Fibroblast of lung (primary cell): ENCODE measurements around the gene C16orf74. TPM values are rescaled to one million over a fixed set of nuclear protein-coding genes. Genes with fewer than 3 reads are reported as not detected.

Experiments used
- DNase-seq, 2 donors: peaks; one replicate each; pipeline versions ENCODE4 v3.0.0 to v3.0.0-alpha.2; 2010; ENCODE audit warnings: low read depth in 2 of 2
- H2AFZ ChIP-seq: 2 replicates; pipeline ENCODE4 v1.5.1; 2012; ENCODE audit warnings: low read length, control low read depth, inconsistent platforms
- H3K27ac ChIP-seq: 2 replicates; pipeline ENCODE4 v1.5.1; 2011; ENCODE audit warnings: low read length, control low read depth; ENCODE audit not compliant: insufficient read depth
- H3K27me3 ChIP-seq: 2 replicates; pipeline ENCODE4 v1.5.1; 2011; ENCODE audit warnings: mild to moderate bottlenecking, low read length; ENCODE audit not compliant: control insufficient read depth, insufficient read depth
- H3K36me3 ChIP-seq: 2 replicates; pipeline ENCODE4 v1.5.1; 2011; ENCODE audit warnings: low read length; ENCODE audit not compliant: control insufficient read depth, insufficient read depth
- H3K4me1 ChIP-seq: 2 replicates; pipeline ENCODE4 v1.5.1; 2011; ENCODE audit warnings: low read length; ENCODE audit not compliant: control insufficient read depth, insufficient read depth; ENCODE audit errors: extremely low read depth
- H3K4me2 ChIP-seq: 2 replicates; pipeline ENCODE4 v1.5.1; 2011; ENCODE audit warnings: low read length, control low read depth; ENCODE audit not compliant: insufficient read depth; ENCODE audit errors: extremely low read depth
- H3K4me3 ChIP-seq, 4 experiments: fragments of 200-600 bp in 1 of 4; sonication (generic) in 1 of 4; replicated peaks in 1 of 4; 2 replicates each; pipeline ENCODE4 v1.5.1; 2011 to 2016; ENCODE audit warnings: low read length in 4 of 4, low read depth in 3 of 4, mild to moderate bottlenecking in 3 of 4, control low read depth in 2 of 4, inconsistent platforms in 1 of 4, mixed read lengths in 1 of 4; ENCODE audit not compliant: insufficient read depth in 1 of 4; ENCODE audit errors: control extremely low read depth in 1 of 4
- H3K79me2 ChIP-seq: 2 replicates; pipeline ENCODE4 v1.5.1; 2012; ENCODE audit warnings: mild to moderate bottlenecking, low read length, inconsistent platforms; ENCODE audit not compliant: control insufficient read depth, insufficient read depth
- H3K9ac ChIP-seq: 2 replicates; pipeline ENCODE4 v1.5.1; 2011; ENCODE audit warnings: mild to moderate bottlenecking, low read length, control low read depth; ENCODE audit not compliant: insufficient read depth
- H3K9me3 ChIP-seq: 2 replicates; pipeline ENCODE4 v1.5.1; 2012; ENCODE audit warnings: low read depth, low read length; ENCODE audit not compliant: control insufficient read depth, insufficient read depth
- H4K20me1 ChIP-seq: 2 replicates; pipeline ENCODE4 v1.5.1; 2011; ENCODE audit warnings: low read length; ENCODE audit not compliant: control insufficient read depth, insufficient read depth; ENCODE audit errors: extremely low read depth
- EZH2 ChIP-seq: IDR thresholded peaks from 2 replicates; pipeline ENCODE4 v1.5.1; 2012; ENCODE audit warnings: low read length, control low read depth, mild to moderate bottlenecking; ENCODE audit errors: missing control alignments
- polyA plus RNA-seq, 2 donors: library from polyadenylated mRNA; depleted of rRNA in 1 of 2; stranded (reverse) in 1 of 2; unstranded in 1 of 2; fragments of >200 nt; gene quantifications; 2 replicates each; pipeline ENCODE4 v1.2.1, GENCODE V29; 2011 to 2012; ENCODE audit warnings: missing spikeins in 1 of 2
- total RNA-seq: library from RNA; depleted of rRNA; stranded (reverse); fragments of >200 nt; gene quantifications from 2 replicates; pipeline ENCODE4 v1.2.1, GENCODE V29; 2014
- TF ChIP-seq, protein P1 (sequence below), 2 donors: IDR thresholded peaks in 1 of 2; conservative IDR thresholded peaks in 1 of 2; 1 replicate in 1 of 2; 2 replicates in 1 of 2; pipeline ENCODE4 v1.5.1; 2011 to 2012; ENCODE audit warnings: low read length in 2 of 2, control low read depth in 1 of 2, inconsistent platforms in 1 of 2, low read depth in 1 of 2, mild to moderate bottlenecking in 1 of 2

Gene C16orf74
- total and polyA plus RNA-seq, 2 donors (not counting 1 experiment from before 2014, with no cell fraction given) = 4.6 to 6.4 TPM

DNA sequence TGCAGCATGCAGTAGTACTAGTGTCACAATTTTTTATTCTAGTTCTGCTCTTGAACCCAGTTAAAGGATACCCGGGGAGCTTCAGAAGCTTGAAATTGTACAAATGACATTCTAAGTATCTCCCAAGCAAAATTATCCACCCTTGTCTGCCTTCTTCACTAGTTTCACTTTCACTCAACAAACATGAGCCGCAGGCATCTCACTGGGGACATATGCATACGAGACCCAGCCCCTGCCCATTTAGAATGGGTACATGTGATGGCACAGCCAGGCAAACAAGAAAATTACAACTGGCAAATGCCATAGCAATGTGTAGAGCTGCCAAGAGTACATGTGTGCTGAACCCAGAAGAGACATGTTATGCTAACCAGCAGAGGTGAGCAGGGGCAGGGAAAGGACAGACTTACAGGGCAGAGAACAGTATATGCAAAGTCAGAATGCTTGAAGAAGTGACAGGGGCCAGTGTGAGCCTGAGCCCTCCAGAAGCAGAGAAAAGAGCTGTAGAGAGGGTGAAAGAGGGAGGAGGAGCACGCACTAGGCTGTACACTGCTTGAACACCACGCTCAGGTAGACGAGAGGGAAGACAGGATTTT is 70.4 kb downstream of the C16orf74 start:
- DNase-seq = no peak

DNA sequence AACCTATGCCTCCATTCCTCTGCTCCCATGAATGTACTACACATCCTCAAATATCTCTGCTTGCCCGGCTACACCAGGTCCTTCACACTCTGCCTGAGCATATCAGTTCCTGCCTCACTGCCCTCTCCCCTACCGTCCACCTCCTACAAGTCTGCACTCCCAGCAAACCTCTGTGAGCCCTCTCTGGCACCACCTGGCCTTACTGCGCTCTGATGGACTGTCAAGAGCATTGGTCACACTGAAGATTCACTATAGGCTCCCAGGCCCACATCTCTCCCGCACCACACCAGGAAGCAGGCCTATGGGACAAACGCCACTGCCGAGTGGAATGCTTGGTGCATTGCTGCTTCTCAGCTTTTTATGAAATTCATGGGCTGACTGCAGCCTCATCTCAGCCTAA is 71.0 kb downstream of the C16orf74 start:
- TF ChIP-seq, protein P1, sequence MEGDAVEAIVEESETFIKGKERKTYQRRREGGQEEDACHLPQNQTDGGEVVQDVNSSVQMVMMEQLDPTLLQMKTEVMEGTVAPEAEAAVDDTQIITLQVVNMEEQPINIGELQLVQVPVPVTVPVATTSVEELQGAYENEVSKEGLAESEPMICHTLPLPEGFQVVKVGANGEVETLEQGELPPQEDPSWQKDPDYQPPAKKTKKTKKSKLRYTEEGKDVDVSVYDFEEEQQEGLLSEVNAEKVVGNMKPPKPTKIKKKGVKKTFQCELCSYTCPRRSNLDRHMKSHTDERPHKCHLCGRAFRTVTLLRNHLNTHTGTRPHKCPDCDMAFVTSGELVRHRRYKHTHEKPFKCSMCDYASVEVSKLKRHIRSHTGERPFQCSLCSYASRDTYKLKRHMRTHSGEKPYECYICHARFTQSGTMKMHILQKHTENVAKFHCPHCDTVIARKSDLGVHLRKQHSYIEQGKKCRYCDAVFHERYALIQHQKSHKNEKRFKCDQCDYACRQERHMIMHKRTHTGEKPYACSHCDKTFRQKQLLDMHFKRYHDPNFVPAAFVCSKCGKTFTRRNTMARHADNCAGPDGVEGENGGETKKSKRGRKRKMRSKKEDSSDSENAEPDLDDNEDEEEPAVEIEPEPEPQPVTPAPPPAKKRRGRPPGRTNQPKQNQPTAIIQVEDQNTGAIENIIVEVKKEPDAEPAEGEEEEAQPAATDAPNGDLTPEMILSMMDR (conservative IDR thresholded peaks at IDR 0.05 in 1 of 2, IDR thresholded peaks at IDR 0.05 in 1 of 2; ENCODE audit: low read depth in 1 of 2, low read length in 2 of 2) = no peak
- TF ChIP-seq EZH2 = no peak
- no peaks in the 10 kb centered on the region for H3K27me3 ChIP-seq
- no peak overlapping the region for H3K4me2 ChIP-seq
- no peak overlapping the region for H3K27ac ChIP-seq
- peaks cover 6% of the 10 kb centered on the region for H3K36me3 ChIP-seq
- DNase-seq = no peak
- no peak overlapping the region for H3K4me3 ChIP-seq
- H2AFZ ChIP-seq = no peak overlapping the region
- no peaks in the 10 kb centered on the region for H3K9me3 ChIP-seq
- H3K79me2 ChIP-seq = no peaks in the 10 kb centered on the region
- no peaks in the 10 kb centered on the region for H4K20me1 ChIP-seq
- H3K9ac ChIP-seq = no peak overlapping the region
- no peaks in the 10 kb centered on the region for H3K4me1 ChIP-seq

More for the DNA sequence above, 70.4 kb downstream of the C16orf74 start:
- Histone ChIP-seq H3K79me2 (no peaks in the 10 kb centered on the region), H3K4me2 (no peak overlapping the region), H3K9ac (no peak overlapping the region), H3K4me1 (no peaks in the 10 kb centered on the region), H3K36me3 (peaks cover 6% of the 10 kb centered on the region), H2AFZ (no peak overlapping the region), H3K27me3 (no peaks in the 10 kb centered on the region), H3K9me3 (no peaks in the 10 kb centered on the region), H3K4me3 (no peak overlapping the region), H3K27ac (no peak overlapping the region), H4K20me1 (no peaks in the 10 kb centered on the region)
- TF ChIP-seq, protein P1 (conservative IDR thresholded peaks at IDR 0.05 in 1 of 2, IDR thresholded peaks at IDR 0.05 in 1 of 2; ENCODE audit: low read depth in 1 of 2, low read length in 2 of 2) = no peak
- TF ChIP-seq EZH2 = no peak

DNA sequence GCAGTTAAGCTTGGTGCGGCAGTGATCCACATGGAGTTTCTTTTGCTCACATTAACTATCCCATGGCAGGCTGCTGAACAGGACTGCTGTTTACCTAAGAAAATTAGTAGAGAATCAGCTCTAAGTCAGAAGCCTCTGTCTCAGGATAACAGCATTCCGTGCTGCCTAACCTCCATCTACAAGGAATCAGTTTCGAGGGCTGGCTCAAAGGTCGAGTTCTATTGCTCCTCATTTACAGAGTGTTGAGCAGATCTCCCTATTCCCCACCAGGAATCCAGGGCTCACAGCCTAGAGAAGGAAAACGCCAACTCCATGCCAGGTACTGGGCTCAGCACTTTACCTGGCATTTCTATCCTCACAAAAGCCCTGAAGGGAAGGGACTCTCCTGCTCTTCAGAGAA is 72.1 kb downstream of the C16orf74 start:
- Histone ChIP-seq H3K4me2 (no peak overlapping the region), H3K9me3 (no peaks in the 10 kb centered on the region), H3K79me2 (no peaks in the 10 kb centered on the region), H3K36me3 (peaks cover 6% of the 10 kb centered on the region), H4K20me1 (no peaks in the 10 kb centered on the region), H3K27ac (no peak overlapping the region), H3K4me1 (peaks cover 7% of the 10 kb centered on the region), H3K27me3 (no peaks in the 10 kb centered on the region), H3K9ac (no peak overlapping the region), H2AFZ (no peak overlapping the region), H3K4me3 (no peak overlapping the region)
- no peak for DNase-seq
- TF ChIP-seq EZH2 = no peak
- TF ChIP-seq, protein P1 (conservative IDR thresholded peaks at IDR 0.05 in 1 of 2, IDR thresholded peaks at IDR 0.05 in 1 of 2; ENCODE audit: low read depth in 1 of 2, low read length in 2 of 2) = no peak
